GM18868 (cell line): ENCODE results near the gene POLR1G.

ENCODE experiments used
- ATAC-seq: cut with Tn5 transposase; IDR thresholded peaks from one replicate; pipeline ENCODE4 v1.9.1; 2021; ENCODE audit warnings: mild to moderate bottlenecking, moderate library complexity; ENCODE audit not compliant: unreplicated experiment

POLR1G gene

GRCh38 chr19:45406226-45407090, at the start of gene POLR1G:
Gene POLR1G, plus strand, starts transcription at chr19:45406644. Its CDS starts 53 bp downstream, at chr19:45406697.
- ATAC-seq = peak; percentile 70

GRCh38 chr19:45356760-45357444, 49.5 kb upstream of the POLR1G start:
- no peak for ATAC-seq

- ATAC-seq = no peak
These were observed 49.0 kb upstream of the POLR1G start for GRCh38 chr19:45357445-45357783.

GRCh38 chr19:45358213-45358792, 48.1 kb upstream of the POLR1G start:
- ATAC-seq = no peak

- ATAC-seq = no peak
These were observed 44.8 kb upstream of the POLR1G start for GRCh38 chr19:45361608-45362007.

- ATAC-seq = no peak
These were observed 44.2 kb upstream of the POLR1G start for GRCh38 chr19:45362291-45362690.

- no peak for ATAC-seq
These were observed 42.5 kb upstream of the POLR1G start for GRCh38 chr19:45363861-45364459.

GRCh38 chr19:45364696-45365095, 41.7 kb upstream of the POLR1G start:
- ATAC-seq = no peak

GRCh38 chr19:45368127-45368526, 38.3 kb upstream of the POLR1G start:
- no peak for ATAC-seq

- no peak for ATAC-seq
These were observed 37.6 kb upstream of the POLR1G start for GRCh38 chr19:45368737-45369340.

GRCh38 chr19:45370410-45371204, 35.8 kb upstream of the POLR1G start, which contains the start of gene ERCC2:
Gene ERCC2, minus strand, starts transcription at chr19:45370573. Its CDS starts 33 bp downstream, at chr19:45370540.
- ATAC-seq = peak; percentile 95

GRCh38 chr19:45376045-45376724, 30.3 kb upstream of the POLR1G start:
- no peak for ATAC-seq

GRCh38 chr19:45380107-45380506, 26.3 kb upstream of the POLR1G start:
- ATAC-seq = no peak

GRCh38 chr19:45382426-45382825, 24.0 kb upstream of the POLR1G start:
- ATAC-seq = no peak

GRCh38 chr19:45385392-45386221, 20.8 kb upstream of the POLR1G start:
- no peak for ATAC-seq

GRCh38 chr19:45391346-45391745, 15.1 kb upstream of the POLR1G start:
- no peak for ATAC-seq

- no peak for ATAC-seq
These were observed 14.4 kb upstream of the POLR1G start for GRCh38 chr19:45391871-45392665.
